ENCODE results near the gene ZBTB38.

The ZBTB38 gene

DNA sequence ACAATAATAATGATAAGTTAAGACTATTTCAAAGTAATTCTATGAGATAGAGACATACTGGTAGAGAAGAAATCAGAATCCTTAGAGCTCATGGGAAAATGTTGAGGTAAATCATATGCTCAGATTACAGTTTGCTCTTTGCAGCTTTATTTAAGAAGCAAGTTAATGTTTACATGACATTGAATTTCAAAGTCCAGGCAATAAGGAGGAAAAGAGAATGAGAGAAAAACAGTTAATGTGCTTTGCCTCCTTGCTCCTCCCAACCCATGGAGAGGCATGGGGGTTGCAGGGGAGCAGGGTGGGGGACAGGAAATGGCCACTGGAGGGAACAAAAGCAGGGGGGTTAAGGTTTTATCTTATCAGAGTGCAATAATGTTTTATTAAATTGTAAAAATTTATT, 42.2 kb upstream of the ZBTB38 start:
- DNase-seq, result no peak
- Histone ChIP-seq H3K9me3 (no peaks in the 10 kb centered on the region), H3K27me3 (no peaks in the 10 kb centered on the region), H3K36me3 (no peaks in the 10 kb centered on the region), H3K4me3 (ENCODE audit: low read depth, low read length) (no peak overlapping the region), H3K4me1 (peaks cover 5% of the 10 kb centered on the region; the same call in 1 of the 2 replicates)
- TF ChIP-seq, protein P1, sequence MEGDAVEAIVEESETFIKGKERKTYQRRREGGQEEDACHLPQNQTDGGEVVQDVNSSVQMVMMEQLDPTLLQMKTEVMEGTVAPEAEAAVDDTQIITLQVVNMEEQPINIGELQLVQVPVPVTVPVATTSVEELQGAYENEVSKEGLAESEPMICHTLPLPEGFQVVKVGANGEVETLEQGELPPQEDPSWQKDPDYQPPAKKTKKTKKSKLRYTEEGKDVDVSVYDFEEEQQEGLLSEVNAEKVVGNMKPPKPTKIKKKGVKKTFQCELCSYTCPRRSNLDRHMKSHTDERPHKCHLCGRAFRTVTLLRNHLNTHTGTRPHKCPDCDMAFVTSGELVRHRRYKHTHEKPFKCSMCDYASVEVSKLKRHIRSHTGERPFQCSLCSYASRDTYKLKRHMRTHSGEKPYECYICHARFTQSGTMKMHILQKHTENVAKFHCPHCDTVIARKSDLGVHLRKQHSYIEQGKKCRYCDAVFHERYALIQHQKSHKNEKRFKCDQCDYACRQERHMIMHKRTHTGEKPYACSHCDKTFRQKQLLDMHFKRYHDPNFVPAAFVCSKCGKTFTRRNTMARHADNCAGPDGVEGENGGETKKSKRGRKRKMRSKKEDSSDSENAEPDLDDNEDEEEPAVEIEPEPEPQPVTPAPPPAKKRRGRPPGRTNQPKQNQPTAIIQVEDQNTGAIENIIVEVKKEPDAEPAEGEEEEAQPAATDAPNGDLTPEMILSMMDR (IDR thresholded peaks at IDR 0.05; ENCODE audit: low read depth, low read length), result no peak

DNA sequence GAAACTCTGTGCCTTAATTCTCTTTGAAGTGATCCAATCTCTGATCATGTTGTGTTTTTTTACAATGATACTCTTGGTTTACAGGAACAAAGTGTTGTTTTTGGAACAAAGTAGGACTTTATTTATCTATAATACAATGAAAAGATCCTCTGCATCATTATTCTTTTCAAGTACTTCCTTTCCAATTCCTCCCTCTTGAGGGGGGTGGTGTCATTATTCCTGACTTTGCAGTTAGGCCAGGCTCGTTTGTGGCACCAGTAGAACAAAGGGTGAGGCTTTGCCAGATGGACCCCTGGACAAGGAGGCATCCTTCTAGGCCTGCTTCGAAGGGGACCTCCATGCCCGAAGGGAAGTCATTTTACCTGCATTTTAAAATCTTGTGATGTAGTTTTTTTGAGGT, 41.7 kb upstream of the ZBTB38 start:
- H3K4me1 ChIP-seq, result peaks cover 9% of the 10 kb centered on the region; the same call in 1 of the 2 replicates
- DNase-seq, result no peak
- H3K4me3 ChIP-seq (ENCODE audit: low read depth, low read length), result no peak overlapping the region
- TF ChIP-seq, protein P1 (IDR thresholded peaks at IDR 0.05; ENCODE audit: low read depth, low read length), result no peak
- H3K27me3 ChIP-seq, result no peaks in the 10 kb centered on the region
- no peaks in the 10 kb centered on the region for H3K36me3 ChIP-seq
- no peaks in the 10 kb centered on the region for H3K9me3 ChIP-seq

DNA sequence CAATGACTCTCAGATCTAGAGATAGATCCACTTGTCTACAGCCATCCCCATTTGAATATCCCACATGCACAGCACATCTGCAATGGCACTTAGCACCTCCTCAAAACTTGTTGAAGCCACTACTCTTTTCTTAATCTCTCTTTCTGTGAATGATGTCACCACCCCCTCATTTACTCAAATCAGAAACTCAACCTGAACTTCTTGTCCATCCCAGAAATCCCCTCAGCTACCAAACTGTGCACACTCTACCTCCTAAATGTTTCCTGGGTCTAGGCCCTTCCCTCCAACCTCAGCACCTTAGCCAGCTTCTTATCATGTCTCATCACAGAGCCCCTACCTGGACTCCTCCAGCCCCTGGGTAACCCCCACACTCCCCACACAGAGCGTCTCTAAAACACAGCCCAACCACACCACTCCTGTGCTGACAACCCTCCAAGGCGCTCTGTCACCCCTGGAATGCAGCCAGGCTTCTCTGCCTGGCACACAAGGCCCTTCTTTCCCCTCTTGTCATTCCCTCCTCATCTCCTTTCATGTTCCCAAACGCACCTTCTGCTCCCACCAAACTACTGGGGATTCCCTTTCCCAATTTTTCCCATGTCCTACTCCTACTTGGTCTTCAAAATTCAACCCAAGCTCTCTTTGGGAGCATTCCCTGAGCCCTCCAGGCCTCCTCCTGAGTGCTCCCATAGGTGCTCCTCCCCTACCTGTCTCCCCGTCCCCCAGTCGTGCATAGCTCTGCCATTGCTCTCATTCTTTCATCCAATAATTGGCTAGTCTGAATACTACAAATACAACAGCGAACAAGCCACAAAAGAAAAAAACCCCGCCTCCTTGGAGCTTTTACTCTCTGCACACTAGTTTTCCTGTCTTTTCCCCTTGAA, 39.8 kb upstream of the ZBTB38 start:
- H3K4me1 ChIP-seq, result peaks cover 20% of the 10 kb centered on the region
- DNase-seq, result no peak
- TF ChIP-seq, protein P1 (IDR thresholded peaks at IDR 0.05; ENCODE audit: low read depth, low read length), result no peak
- no peaks in the 10 kb centered on the region for H3K27me3 ChIP-seq
- no peaks in the 10 kb centered on the region for H3K9me3 ChIP-seq
- no peak overlapping the region for H3K4me3 ChIP-seq (ENCODE audit: low read depth, low read length)
- H3K36me3 ChIP-seq, result no peaks in the 10 kb centered on the region

DNA sequence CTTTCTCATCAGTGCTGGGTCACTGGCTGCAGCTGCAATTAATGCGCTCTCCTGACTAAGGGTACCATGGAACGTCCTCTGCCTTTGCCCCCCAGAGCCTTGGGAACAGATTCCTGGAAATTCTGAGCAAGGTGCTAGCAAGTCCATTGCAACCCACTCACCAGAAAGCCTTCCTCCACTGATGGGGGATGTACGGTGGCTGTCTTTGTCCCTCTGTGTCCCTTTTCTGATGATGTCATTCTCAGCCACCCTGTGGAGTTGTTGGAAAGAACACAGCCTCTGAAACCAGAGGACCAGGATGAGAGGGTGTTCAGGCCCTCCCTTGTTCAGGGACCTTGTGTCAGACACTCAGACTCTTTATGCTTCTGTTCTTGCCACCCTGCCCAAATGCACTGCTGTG, 38.1 kb upstream of the ZBTB38 start:
- no peaks in the 10 kb centered on the region for H3K36me3 ChIP-seq
- H3K27me3 ChIP-seq, result no peaks in the 10 kb centered on the region
- H3K4me3 ChIP-seq (ENCODE audit: low read depth, low read length), result no peak overlapping the region
- peaks cover 20% of the 10 kb centered on the region for H3K4me1 ChIP-seq
- no peak for DNase-seq
- H3K9me3 ChIP-seq, result no peaks in the 10 kb centered on the region
- TF ChIP-seq, protein P1 (IDR thresholded peaks at IDR 0.05; ENCODE audit: low read depth, low read length), result no peak

DNA sequence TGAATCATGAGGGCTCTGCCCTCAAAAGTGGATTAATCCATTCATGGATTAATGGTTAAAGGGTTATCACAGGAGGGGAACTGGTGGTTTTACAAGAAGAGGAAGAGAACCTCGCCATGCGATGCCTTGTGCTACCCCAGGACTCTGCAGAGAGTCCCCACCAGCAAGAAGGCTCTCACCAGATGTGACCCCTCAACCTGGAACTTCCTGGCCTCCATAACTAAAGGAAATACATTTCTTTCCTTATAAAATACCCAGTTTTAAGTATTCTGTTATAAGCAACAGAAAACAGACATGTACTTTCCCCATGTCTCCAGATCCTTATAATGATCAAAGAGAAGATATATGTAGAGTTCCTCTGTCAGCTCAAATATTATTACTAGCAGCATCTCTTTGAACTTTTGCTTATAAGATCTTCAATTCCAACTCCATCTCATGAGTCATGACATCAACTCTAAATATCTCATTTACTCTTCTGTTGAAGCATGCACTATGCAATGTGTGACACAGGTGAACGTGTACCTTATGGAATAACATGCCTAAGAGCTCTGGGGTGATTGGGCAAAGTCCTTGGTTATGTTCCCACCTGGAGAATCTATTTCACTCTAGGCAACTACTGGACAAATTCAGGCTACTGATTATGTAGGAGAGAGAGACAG, 37.5 kb upstream of the ZBTB38 start:
- Histone ChIP-seq H3K36me3 (no peaks in the 10 kb centered on the region), H3K27me3 (no peaks in the 10 kb centered on the region), H3K4me1 (peaks cover 20% of the 10 kb centered on the region), H3K9me3 (no peaks in the 10 kb centered on the region), H3K4me3 (ENCODE audit: low read depth, low read length) (no peak overlapping the region)
- no peak for DNase-seq
- TF ChIP-seq, protein P1 (IDR thresholded peaks at IDR 0.05; ENCODE audit: low read depth, low read length), result no peak
